ENCODE data around the gene OPCML. TPM values are rescaled to one million over a fixed set of nuclear protein-coding genes. Genes with fewer than 3 reads are reported as not detected.

The OPCML gene
- total and polyA plus RNA-seq, 2 donors (not counting 1 experiment from before 2014, with no cell fraction given): not detected

GRCh38 chr11:133227632-133228111 lies 304.6 kb downstream of the OPCML start:
- H3K27me3 Mint-ChIP-seq: no peaks in the 10 kb centered on the region
- ChIA-PET CTCF (no interaction called here), POLR2A (no interaction called here)
- Histone ChIP-seq H3K4me2 (replicated peaks; ENCODE audit: low read depth, low read length, poor library complexity, severe bottlenecking) (no peak overlapping the region), H3K36me3 (replicated peaks in 1 of 2; ENCODE audit: control extremely low read depth in 1 of 2, control insufficient read depth in 1 of 2, extremely low read depth in 1 of 2, insufficient read depth in 2 of 2, low read length in 1 of 2) (no peaks in the 10 kb centered on the region), H3K79me2 (ENCODE audit: control insufficient read depth, insufficient read depth, low read length) (no peaks in the 10 kb centered on the region), H3K4me3 (ENCODE audit: control extremely low read depth in 1 of 5, extremely low read depth in 1 of 5, insufficient read depth in 1 of 5, low read depth in 2 of 5, low read length in 4 of 5) (no peak overlapping the region), H3K4me1 (ENCODE audit: control insufficient read depth in 2 of 2, insufficient read depth in 2 of 2, low read length in 2 of 2) (no peaks in the 10 kb centered on the region), H3K27ac (ENCODE audit: low read length in 2 of 2) (no peak overlapping the region), H3K27me3 (replicated peaks in 1 of 4; ENCODE audit: control extremely low read depth in 1 of 4, control insufficient read depth in 3 of 4, insufficient read depth in 4 of 4, low read length in 3 of 4) (peaks cover 0 to 6% (median 0%) of the 10 kb centered on the region in 4 experiments), H3K9me3 (ENCODE audit: control extremely low read depth in 1 of 3, control insufficient read depth in 2 of 3, insufficient read depth in 1 of 3, low read length in 2 of 3) (peaks cover 0 to 18% (median 0%) of the 10 kb centered on the region in 3 donors), H4K20me1 (ENCODE audit: control insufficient read depth, insufficient read depth, low read length, poor library complexity, severe bottlenecking) (no peaks in the 10 kb centered on the region), H2AFZ (ENCODE audit: insufficient read depth, low read depth, low read length, poor library complexity, severe bottlenecking) (no peak overlapping the region), H3K9ac (ENCODE audit: low read length) (no peak overlapping the region)
- ATAC-seq (ENCODE audit: low read depth) (no peak), DNase-seq (no peak)
- intact Hi-C loops (cut with micrococcal nuclease): no loop called here
- no peaks in the 10 kb centered on the region for H3K9me3 Mint-ChIP-seq (ENCODE audit: insufficient read depth)
- no peaks in the 10 kb centered on the region for H3K4me1 Mint-ChIP-seq
- no peak overlapping the region for H3K4me3 Mint-ChIP-seq
- no peak for TF ChIP-seq EZH2 (IDR thresholded peaks at IDR 0.05; ENCODE audit: borderline replicate concordance, insufficient read depth, low read depth, low read length, poor library complexity, severe bottlenecking)
- TF ChIP-seq CTCF (IDR thresholded peaks at IDR 0.05): no peak
- 73% methylated on average over 8 of the region's 9 CpGs for WGBS (ENCODE audit: insufficient coverage)
- H3K27ac Mint-ChIP-seq: no peak overlapping the region

- ATAC-seq (ENCODE audit: low read depth): no peak
- intact Hi-C loops (cut with micrococcal nuclease): no loop called here
- H3K9me3 Mint-ChIP-seq (ENCODE audit: insufficient read depth): no peaks in the 10 kb centered on the region
Measured at GRCh38 chr11:133224271-133224670, 308.0 kb downstream of the OPCML start.

More at GRCh38 chr11:133224271-133224670, 308.0 kb downstream of the OPCML start:
- no peaks in the 10 kb centered on the region for H3K4me1 ChIP-seq (ENCODE audit: control insufficient read depth in 2 of 2, insufficient read depth in 2 of 2, low read length in 2 of 2)
- no peak overlapping the region for H3K4me3 Mint-ChIP-seq
- no peaks in the 10 kb centered on the region for H3K36me3 ChIP-seq (replicated peaks in 1 of 2; ENCODE audit: control extremely low read depth in 1 of 2, control insufficient read depth in 1 of 2, extremely low read depth in 1 of 2, insufficient read depth in 2 of 2, low read length in 1 of 2)
- peaks cover 0 to 18% (median 0%) of the 10 kb centered on the region in 3 donors for H3K9me3 ChIP-seq (ENCODE audit: control extremely low read depth in 1 of 3, control insufficient read depth in 2 of 3, insufficient read depth in 1 of 3, low read length in 2 of 3)
- no peak overlapping the region for H3K27ac Mint-ChIP-seq
- no peaks in the 10 kb centered on the region for H4K20me1 ChIP-seq (ENCODE audit: control insufficient read depth, insufficient read depth, low read length, poor library complexity, severe bottlenecking)
- H3K4me1 Mint-ChIP-seq: no peaks in the 10 kb centered on the region
- 93% methylated on average over 3 of the region's 5 CpGs for WGBS (ENCODE audit: insufficient coverage)
- H3K27ac ChIP-seq (ENCODE audit: low read length in 2 of 2): no peak overlapping the region
- TF ChIP-seq CTCF (IDR thresholded peaks at IDR 0.05) (no peak), EZH2 (IDR thresholded peaks at IDR 0.05; ENCODE audit: borderline replicate concordance, insufficient read depth, low read depth, low read length, poor library complexity, severe bottlenecking) (no peak)
- no peaks in the 10 kb centered on the region for H3K79me2 ChIP-seq (ENCODE audit: control insufficient read depth, insufficient read depth, low read length)
- ChIA-PET POLR2A (no interaction called here), CTCF (no interaction called here)
- no peak overlapping the region for H3K4me3 ChIP-seq (ENCODE audit: control extremely low read depth in 1 of 5, extremely low read depth in 1 of 5, insufficient read depth in 1 of 5, low read depth in 2 of 5, low read length in 4 of 5)
- no peak for DNase-seq
- no peak overlapping the region for H3K9ac ChIP-seq (ENCODE audit: low read length)
- no peak overlapping the region for H2AFZ ChIP-seq (ENCODE audit: insufficient read depth, low read depth, low read length, poor library complexity, severe bottlenecking)
- H3K27me3 ChIP-seq (replicated peaks in 1 of 4; ENCODE audit: control extremely low read depth in 1 of 4, control insufficient read depth in 3 of 4, insufficient read depth in 4 of 4, low read length in 3 of 4): peaks cover 0 to 6% (median 0%) of the 10 kb centered on the region in 4 experiments
- no peak overlapping the region for H3K4me2 ChIP-seq (replicated peaks; ENCODE audit: low read depth, low read length, poor library complexity, severe bottlenecking)
- no peaks in the 10 kb centered on the region for H3K27me3 Mint-ChIP-seq
